ENCODE results near the gene RNASE4. TPM values are rescaled to one million over a fixed set of nuclear protein-coding genes. Genes with fewer than 3 reads are reported as not detected.
"Not testable (repeated sequence)": the region's sequence is repeated elsewhere in the genome, so short reads cannot be mapped to it uniquely, and the experiment has no call there.

The RNASE4 gene, protein sequence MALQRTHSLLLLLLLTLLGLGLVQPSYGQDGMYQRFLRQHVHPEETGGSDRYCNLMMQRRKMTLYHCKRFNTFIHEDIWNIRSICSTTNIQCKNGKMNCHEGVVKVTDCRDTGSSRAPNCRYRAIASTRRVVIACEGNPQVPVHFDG
- total RNA-seq (10 to 100 TPM in 3 of 7 donors, 1 to 10 TPM in 3, under 1 TPM in 1; 0.89 to 19.9 (median 9.8) TPM), polyA plus RNA-seq (10 to 100 TPM in 1 of 3 donors, 1 to 10 TPM in 2; 7.6 to 15.6 (median 8.4) TPM)
- long read RNA-seq, donor 1, transcript RNASE4-203 (2 exons, 2,520 nt), result major isoform, 6 of 6 reads
- long read RNA-seq, donor 1, partial matches to known transcripts, result 0 of 6 reads
- long read RNA-seq, donor 1, other reads (novel, unspliced or antisense), result 0 of 6 reads
- long read RNA-seq, donor 2, transcript RNASE4-203 (2 exons, 2,520 nt), result major isoform, 10 of 16 reads
- long read RNA-seq, donor 2, partial matches to known transcripts, result 5 of 16 reads
- long read RNA-seq, donor 2, other reads (novel, unspliced or antisense), result 0 of 16 reads

DNA sequence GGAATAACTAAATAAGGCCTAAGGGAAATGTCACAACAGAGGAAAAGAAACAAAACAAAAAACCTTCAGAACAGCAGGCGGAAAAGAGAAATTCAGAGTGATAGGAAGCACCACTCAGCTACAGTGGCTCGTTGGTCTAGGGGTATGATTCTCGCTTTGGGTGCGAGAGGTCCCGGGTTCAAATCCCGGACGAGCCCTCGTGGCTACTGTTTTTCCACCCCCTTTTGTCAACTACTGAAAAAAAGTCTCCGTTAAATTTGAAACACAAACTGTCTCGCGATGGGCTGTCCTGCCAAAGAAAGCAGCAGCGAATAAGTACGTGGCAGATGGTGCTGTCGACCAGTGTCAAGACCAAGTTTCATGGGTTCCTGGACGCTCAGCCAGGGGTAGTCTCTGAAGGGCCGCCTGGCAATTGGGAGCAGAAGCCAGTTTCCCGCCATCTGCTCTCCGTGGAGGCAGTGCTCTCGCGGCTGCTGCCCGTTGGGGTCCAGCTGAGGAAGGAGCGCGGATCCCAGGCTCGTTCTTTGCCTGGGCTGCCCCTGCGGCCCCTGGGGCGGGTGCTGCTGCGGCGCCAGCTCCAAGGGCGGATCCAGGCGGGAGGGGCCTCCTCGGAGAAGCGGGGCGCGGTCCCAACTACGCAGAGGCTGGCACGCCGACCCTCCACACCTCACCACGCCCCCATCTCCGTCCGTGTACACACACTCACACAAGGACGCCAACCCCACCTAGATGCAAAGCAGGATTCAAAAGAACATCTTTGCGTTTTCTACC is at the start of gene RNASE4:
TSS of gene RNASE4 (plus strand) at position 670 of the 771 bp plus-strand sequence. CDS start 14,812 bp downstream, outside the sequence.
- Histone ChIP-seq H3K4me1 (peaks cover 12 to 61% (median 52%) of the 10 kb centered on the region in 6 donors), H3K36me3 (no peaks in the 10 kb centered on the region), H3K9me3 (no peaks in the 10 kb centered on the region), H3K27me3 (replicated peaks in 1 of 7) (no peaks in the 10 kb centered on the region), H3K27ac (peak within 1 kb of the TSS; percentile 94 to 100 (median 98)), H3K4me3 (peak within 1 kb of the TSS; percentile 44 to 88 (median 72))
- peak; percentile 93 for DNase-seq
- TF ChIP-seq POLR2A (IDR thresholded peaks at IDR 0.05), result peak in 1 of 3 donors; percentile 1
- TF ChIP-seq POLR2AphosphoS5 (IDR thresholded peaks at IDR 0.05), result peak; percentile 81 to 86 (median 85)
- TF ChIP-seq, protein P1, sequence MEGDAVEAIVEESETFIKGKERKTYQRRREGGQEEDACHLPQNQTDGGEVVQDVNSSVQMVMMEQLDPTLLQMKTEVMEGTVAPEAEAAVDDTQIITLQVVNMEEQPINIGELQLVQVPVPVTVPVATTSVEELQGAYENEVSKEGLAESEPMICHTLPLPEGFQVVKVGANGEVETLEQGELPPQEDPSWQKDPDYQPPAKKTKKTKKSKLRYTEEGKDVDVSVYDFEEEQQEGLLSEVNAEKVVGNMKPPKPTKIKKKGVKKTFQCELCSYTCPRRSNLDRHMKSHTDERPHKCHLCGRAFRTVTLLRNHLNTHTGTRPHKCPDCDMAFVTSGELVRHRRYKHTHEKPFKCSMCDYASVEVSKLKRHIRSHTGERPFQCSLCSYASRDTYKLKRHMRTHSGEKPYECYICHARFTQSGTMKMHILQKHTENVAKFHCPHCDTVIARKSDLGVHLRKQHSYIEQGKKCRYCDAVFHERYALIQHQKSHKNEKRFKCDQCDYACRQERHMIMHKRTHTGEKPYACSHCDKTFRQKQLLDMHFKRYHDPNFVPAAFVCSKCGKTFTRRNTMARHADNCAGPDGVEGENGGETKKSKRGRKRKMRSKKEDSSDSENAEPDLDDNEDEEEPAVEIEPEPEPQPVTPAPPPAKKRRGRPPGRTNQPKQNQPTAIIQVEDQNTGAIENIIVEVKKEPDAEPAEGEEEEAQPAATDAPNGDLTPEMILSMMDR (IDR thresholded peaks at IDR 0.05 in 8 of 11, conservative IDR thresholded peaks at IDR 0.05 in 3 of 11), result peak in 1 of 11 experiments; percentile 7
- intact Hi-C loops (cut with DNase I; ENCODE audit: low total_unique reads), result loop anchor here (10.0 kb wide), 1 partner anchor 209 kb away; no protein-coding TSS in a partner anchor
- 0 to 1% (median 0%) methylated on average over 29 to 42 of the region's 42 CpGs for WGBS, 5 donors

DNA sequence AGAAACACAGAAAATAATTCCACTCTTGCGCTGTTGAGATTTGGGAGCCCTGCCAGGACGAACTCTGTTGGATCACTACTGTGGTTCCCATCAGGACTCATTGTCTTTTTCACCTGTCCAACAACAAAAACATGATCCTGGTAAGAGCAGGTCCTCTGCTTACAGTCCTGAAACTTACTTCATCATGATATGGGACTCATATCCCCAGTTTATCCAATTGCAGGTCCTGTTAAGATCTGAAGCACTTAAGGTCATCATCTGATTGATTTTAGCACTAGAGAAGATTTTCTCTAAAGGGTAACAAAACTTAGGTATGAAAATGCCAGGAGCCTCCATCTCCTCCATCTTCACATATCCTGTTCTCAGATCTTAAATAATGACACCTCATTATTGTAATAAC is 42.8 kb upstream of the RNASE4 start, which contains the start of gene OR6S1:
TSS of gene OR6S1 (minus strand) at position 101 of the 400 bp plus-strand sequence. CDS start at position 101, 0 bp downstream.
- WGBS, 5 donors, result 82 to 97% (median 91%) methylated on average over 2 of the region's 2 CpGs
- peaks cover 0 to 28% (median 0%) of the 10 kb centered on the region in 7 donors for H3K27me3 ChIP-seq (replicated peaks in 1 of 7)

DNA sequence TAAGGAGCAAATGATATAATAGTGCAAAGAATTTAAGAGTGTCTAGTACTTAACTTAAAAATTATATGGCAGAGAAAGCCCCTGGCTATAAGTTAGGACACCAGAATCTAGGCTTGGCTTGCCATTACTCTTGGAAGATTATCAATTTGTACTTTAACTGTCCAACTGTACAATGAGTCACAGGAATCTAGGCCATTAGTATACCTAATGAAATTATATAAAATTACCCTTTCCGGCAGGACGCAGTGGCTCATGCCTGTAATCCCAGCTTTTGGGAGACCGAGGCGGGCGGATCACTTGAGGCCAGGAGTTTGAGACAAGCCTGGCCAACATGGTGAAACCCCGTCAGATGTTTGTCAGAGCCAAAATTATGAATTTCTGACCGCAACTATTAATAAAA is 42.2 kb upstream of the RNASE4 start:
- no peaks in the 10 kb centered on the region for H3K4me1 ChIP-seq
- DNase-seq, result no peak
- no peak overlapping the region for H3K27ac ChIP-seq
- H3K36me3 ChIP-seq, result no peaks in the 10 kb centered on the region
- no peak for TF ChIP-seq POLR2A (IDR thresholded peaks at IDR 0.05)
- no peak for TF ChIP-seq POLR2AphosphoS5 (IDR thresholded peaks at IDR 0.05)
- WGBS, 5 donors, result 90 to 94% (median 92%) methylated on average over 7 of the region's 7 CpGs
- no peaks in the 10 kb centered on the region for H3K9me3 ChIP-seq
- no peak overlapping the region for H3K4me3 ChIP-seq
- peaks cover 0 to 25% (median 0%) of the 10 kb centered on the region in 7 donors for H3K27me3 ChIP-seq (replicated peaks in 1 of 7)
- intact Hi-C loops (cut with DNase I; ENCODE audit: low total_unique reads), result no loop called here

More for the DNA sequence above, 42.8 kb upstream of the RNASE4 start, which contains the start of gene OR6S1:
- no peaks in the 10 kb centered on the region for H3K36me3 ChIP-seq
- TF ChIP-seq, protein P1 (IDR thresholded peaks at IDR 0.05 in 8 of 11, conservative IDR thresholded peaks at IDR 0.05 in 3 of 11), result no peak
- TF ChIP-seq POLR2AphosphoS5 (IDR thresholded peaks at IDR 0.05), result no peak
- no peak for TF ChIP-seq POLR2A (IDR thresholded peaks at IDR 0.05)
- no peak within 1 kb of the TSS for H3K4me3 ChIP-seq
- no peak for DNase-seq
- intact Hi-C loops (cut with DNase I; ENCODE audit: low total_unique reads), result no loop called here
- no peaks in the 10 kb centered on the region for H3K4me1 ChIP-seq
- no peak within 1 kb of the TSS for H3K27ac ChIP-seq
- no peaks in the 10 kb centered on the region for H3K9me3 ChIP-seq

DNA sequence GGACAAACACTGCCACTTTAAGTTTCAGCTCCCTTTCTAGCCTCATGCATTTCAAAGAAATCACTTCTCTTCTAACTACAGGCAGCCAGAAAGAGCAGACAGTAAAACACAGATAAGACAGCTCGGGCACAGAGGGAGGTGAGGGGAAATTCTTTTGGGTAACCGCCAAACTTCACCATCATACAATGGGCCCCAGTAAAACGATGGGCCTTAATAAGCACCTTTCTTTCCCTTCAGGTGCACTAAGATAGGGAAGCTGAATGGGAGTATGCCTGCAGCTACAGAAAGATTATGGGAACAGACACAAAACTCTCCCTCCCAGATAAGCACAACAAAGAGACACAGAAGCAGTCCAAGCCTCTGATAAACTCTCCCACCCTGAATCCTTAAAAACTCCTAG is 41.6 kb upstream of the RNASE4 start:
- H3K9me3 ChIP-seq; intact Hi-C loops (cut with DNase I; ENCODE audit: low total_unique reads); H3K4me1 ChIP-seq; DNase-seq; H3K4me3 ChIP-seq; H3K27ac ChIP-seq; H3K36me3 ChIP-seq: not testable (repeated sequence)
- peaks cover 0 to 25% (median 0%) of the 10 kb centered on the region in 7 donors for H3K27me3 ChIP-seq (replicated peaks in 1 of 7)
- 35 to 62% (median 42%) methylated on average over 3 of the region's 3 CpGs for WGBS, 5 donors
